ENCODE measurements around the gene SOAT2. TPM values are rescaled to one million over a fixed set of nuclear protein-coding genes. Genes with fewer than 3 reads are reported as not detected.

The SOAT2 gene
- total RNA-seq, 2 experiments from 2014 or later: 1.4 to 1.5 TPM

GRCh38 chr12:53067074-53067992, 36.0 kb upstream of the SOAT2 start:
- ChIA-PET POLR2A (interaction anchor here (1.1 to 8.4 kb wide), 5 partner anchors 12 to 121 kb away, joined by 3 to 45 read pairs (median 18); partner anchors contain the start of genes IGFBP6, SOAT2 and SPRYD3), CTCF (interaction anchor here (1.6 to 9.4 kb wide), 11 partner anchors 12 to 254 kb away, joined by 4 to 236 read pairs (median 8); partner anchors contain the start of genes AAAS, IGFBP6, SOAT2 and SPRYD3)
- Mint-ChIP-seq H3K27me3 (no peaks in the 10 kb centered on the region), H3K36me3 (ENCODE audit: low read depth) (peaks cover 43% of the 10 kb centered on the region), H3K4me1 (peaks cover 9% of the 10 kb centered on the region), H3K9me3 (no peaks in the 10 kb centered on the region), H3K4me3 (no peak overlapping the region), H3K27ac (no peak overlapping the region)
- no peak for DNase-seq

DNA sequence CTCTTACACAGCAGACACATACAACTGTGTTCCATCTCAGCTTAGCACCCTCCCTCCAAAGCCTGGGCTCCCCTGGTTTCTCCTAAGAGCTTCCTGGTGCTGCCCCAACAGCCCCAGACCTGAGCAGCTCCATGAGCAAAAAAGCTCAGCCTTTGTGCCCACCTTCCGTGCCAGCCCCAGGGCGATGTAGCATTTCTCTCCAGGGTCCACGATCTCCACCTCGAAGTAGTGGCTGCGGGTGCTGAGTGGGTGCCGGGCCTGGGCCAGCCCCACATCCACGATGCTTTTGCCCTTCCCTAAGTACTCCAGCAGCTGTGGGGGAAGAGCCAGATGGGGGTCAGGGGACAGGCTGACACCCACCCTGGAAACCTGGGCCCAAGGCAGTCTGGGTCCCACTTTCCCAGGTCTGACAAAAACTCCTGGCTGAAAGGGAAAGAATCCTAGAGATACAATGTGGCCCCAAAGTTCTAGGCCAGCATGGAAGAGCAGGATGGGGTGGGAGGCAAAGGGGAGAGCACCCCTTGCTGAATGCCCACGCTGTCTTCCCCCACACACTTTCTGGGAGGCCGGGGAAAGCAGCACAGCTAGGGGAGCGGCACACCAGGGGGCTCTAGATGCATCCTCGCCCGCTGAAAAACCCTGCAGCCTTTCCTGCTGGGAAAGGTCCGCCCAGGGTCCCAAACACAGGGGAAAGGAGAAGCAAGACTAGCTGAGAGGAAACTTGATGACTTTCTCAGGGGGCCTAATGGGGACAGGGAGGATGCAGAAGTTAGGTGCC, 35.1 kb upstream of the SOAT2 start:
- H3K27me3 Mint-ChIP-seq: no peaks in the 10 kb centered on the region
- CTCF ChIA-PET: interaction anchor here (1.7 to 9.4 kb wide), 5 partner anchors 11 to 253 kb away, joined by 4 to 236 read pairs (median 47); partner anchors contain the start of genes AAAS, IGFBP6, SOAT2 and SPRYD3
- peaks cover 48% of the 10 kb centered on the region for H3K36me3 Mint-ChIP-seq (ENCODE audit: low read depth)
- POLR2A ChIA-PET: interaction anchor here (4.5 to 8.4 kb wide), 2 partner anchors 12 to 30 kb away, joined by 25 to 45 read pairs; partner anchors contain the start of genes IGFBP6 and SPRYD3
- no peak overlapping the region for H3K4me3 Mint-ChIP-seq
- DNase-seq: no peak
- peaks cover 12% of the 10 kb centered on the region for H3K4me1 Mint-ChIP-seq
- H3K27ac Mint-ChIP-seq: no peak overlapping the region
- no peaks in the 10 kb centered on the region for H3K9me3 Mint-ChIP-seq

GRCh38 chr12:53068811-53069585, 34.3 kb upstream of the SOAT2 start:
- H3K9me3 Mint-ChIP-seq: no peaks in the 10 kb centered on the region
- H3K4me1 Mint-ChIP-seq: peaks cover 12% of the 10 kb centered on the region
- no peak overlapping the region for H3K27ac Mint-ChIP-seq
- no peak for DNase-seq
- peaks cover 49% of the 10 kb centered on the region for H3K36me3 Mint-ChIP-seq (ENCODE audit: low read depth)
- CTCF ChIA-PET: interaction anchor here (1.7 to 9.4 kb wide), 5 partner anchors 10 to 252 kb away, joined by 4 to 236 read pairs (median 47); partner anchors contain the start of genes AAAS, IGFBP6, SOAT2 and SPRYD3
- POLR2A ChIA-PET: interaction anchor here (1.2 to 8.4 kb wide), 2 partner anchors 10 to 29 kb away, joined by 6 to 45 read pairs; partner anchors contain the start of genes IGFBP6 and SPRYD3
- H3K27me3 Mint-ChIP-seq: no peaks in the 10 kb centered on the region
- no peak overlapping the region for H3K4me3 Mint-ChIP-seq

DNA sequence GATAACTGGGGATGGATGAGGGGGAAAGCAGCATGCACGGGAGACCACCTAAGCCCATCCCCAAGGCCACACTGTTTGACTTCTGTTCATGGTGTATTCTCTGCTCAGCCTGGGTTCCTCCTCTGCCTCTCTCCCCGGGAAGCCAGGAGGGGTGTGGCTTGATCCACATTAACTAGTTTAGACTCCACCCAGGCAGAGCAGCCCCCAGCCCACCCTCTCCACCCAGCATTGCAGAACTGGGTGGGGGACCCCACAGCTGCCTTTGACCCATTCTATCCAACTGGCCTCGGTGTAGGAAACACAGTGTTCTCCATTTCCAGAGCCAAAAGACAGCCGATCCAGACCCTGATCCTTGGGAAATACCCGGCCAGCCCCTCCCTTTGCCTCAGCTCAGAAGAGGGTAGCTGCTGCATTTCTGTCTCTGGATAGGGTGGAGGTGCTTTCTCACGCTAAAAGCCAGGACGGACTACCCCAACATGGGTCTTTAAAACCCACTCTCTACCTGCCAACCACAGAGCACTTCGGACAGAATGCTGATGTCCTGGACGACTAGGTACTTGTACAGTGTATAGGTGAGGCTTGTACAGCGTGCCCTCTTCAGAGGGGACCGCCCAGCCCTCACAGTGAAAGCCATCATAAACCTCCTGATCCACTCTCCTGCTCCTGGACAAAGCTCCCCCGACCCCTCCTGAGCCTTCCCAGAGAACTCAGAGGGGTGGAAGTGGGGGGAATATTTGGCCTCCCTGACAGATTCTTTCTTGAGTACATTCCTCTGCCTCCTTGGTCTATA, 33.5 kb upstream of the SOAT2 start:
- Mint-ChIP-seq H3K9me3 (no peaks in the 10 kb centered on the region), H3K4me3 (no peak overlapping the region), H3K27ac (no peak overlapping the region), H3K36me3 (ENCODE audit: low read depth) (peaks cover 52% of the 10 kb centered on the region), H3K4me1 (peaks cover 13% of the 10 kb centered on the region), H3K27me3 (no peaks in the 10 kb centered on the region)
- no peak for DNase-seq
- ChIA-PET CTCF (interaction anchor here (9.4 kb wide), 1 partner anchor 30 kb away, joined by 236 read pairs; the partner anchor contains the start of genes IGFBP6 and SOAT2), POLR2A (interaction anchor here (1.2 to 8.4 kb wide), 2 partner anchors 10 to 29 kb away, joined by 6 to 45 read pairs; partner anchors contain the start of genes IGFBP6 and SPRYD3)

DNA sequence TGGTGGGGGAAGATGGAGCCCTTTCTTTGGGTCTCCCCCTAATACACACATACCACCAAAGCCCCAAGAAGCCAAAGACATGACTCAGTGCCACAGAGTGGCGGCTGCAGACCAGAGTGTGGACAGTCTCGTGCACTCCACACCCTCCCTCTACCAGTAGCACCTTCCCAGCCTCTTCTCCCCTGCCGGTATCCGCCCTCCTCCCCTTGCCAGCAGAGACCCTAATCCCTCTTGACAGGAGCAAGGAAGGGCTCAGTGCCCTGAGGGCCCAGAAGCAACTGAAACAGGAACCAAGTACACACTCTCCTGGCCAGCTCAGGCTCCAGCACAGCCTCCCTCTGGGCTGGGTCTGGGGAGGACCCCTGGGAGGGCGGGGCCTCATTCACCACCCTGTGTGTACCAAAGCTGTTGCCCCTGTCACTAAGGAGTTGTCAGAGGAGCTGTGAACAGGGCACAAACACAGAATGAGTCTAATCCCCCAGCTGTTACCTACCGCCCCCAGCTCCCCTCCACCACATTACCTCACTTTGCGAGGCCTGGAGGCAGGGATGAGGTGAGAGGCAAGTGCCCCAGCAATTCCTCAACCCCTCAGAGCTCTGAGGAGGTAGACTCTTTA, 32.3 kb upstream of the SOAT2 start:
- Mint-ChIP-seq H3K27me3 (no peaks in the 10 kb centered on the region), H3K4me3 (no peak overlapping the region), H3K4me1 (peaks cover 11% of the 10 kb centered on the region), H3K9me3 (no peaks in the 10 kb centered on the region), H3K36me3 (ENCODE audit: low read depth) (peaks cover 52% of the 10 kb centered on the region), H3K27ac (no peak overlapping the region)
- ChIA-PET CTCF (interaction anchor here (0.6 to 2.4 kb wide), 2 partner anchors 28 to 48 kb away, joined by 3 to 7 read pairs; no protein-coding TSS in a partner anchor), POLR2A (interaction anchor here (1.7 kb wide), 1 partner anchor 32 kb away, joined by 5 read pairs; the partner anchor contains the start of gene SOAT2)
- no peak for DNase-seq

DNA sequence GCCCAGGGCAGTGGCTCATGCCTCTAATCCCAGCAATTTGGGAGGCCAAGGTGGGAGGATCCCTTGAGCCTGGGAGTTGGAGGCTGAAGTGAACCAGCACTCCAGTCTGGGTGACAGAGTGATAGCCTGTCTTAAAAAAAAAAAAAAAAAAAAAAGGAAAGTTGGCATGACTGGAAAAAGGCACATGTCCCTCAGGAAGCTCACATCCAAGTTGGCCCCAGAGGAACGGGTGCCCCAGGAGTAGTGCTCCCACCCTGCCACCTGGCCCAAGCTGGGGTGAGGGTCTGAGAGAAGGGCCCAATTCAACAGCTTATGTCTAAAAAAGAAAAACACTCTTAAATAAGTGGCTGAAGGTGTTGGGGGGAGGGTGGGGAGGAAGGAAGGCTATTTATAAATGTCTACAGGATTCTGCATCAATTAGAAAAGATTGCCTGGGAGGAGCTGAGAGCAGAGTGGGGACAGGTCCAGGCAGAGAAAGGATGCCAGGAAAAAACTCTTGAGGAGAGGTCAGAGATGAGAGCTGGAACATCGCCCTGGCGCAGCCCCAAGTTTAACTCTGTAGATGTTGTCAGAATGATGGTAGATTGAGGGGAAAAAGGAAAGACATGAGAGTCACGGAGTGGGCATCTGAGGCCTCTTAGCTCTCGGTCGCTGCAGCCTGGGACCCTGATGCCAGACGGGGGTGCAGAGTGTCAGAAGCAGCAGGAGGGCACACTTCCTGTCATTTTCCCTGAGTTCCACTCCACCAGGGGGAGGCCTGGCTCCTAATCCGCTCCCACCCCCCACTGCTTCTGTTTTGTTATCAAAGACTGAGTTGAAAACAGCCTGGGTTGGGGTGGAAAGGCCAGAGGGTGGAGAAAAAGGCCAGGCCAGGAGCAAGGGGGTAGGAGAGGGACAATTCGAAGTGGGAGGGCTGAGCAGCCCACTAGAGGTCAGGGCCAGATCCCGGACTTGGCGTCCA, 31.4 kb upstream of the SOAT2 start:
- Mint-ChIP-seq H3K4me3 (no peak overlapping the region), H3K27ac (no peak overlapping the region), H3K36me3 (ENCODE audit: low read depth) (peaks cover 50% of the 10 kb centered on the region), H3K9me3 (no peaks in the 10 kb centered on the region), H3K4me1 (peaks cover 5% of the 10 kb centered on the region), H3K27me3 (no peaks in the 10 kb centered on the region)
- POLR2A ChIA-PET: interaction anchor here (1.2 to 1.7 kb wide), 2 partner anchors 27 to 31 kb away, joined by 3 to 5 read pairs; partner anchors contain the start of gene SOAT2
- CTCF ChIA-PET: interaction anchor here (0.6 to 2.4 kb wide), 5 partner anchors 9 to 69 kb away, joined by 3 to 7 read pairs (median 3); no protein-coding TSS in a partner anchor
- no peak for DNase-seq

- POLR2A ChIA-PET: interaction anchor here (1.1 to 1.8 kb wide), 4 partner anchors 10 to 29 kb away, joined by 3 to 4 read pairs (median 3); partner anchors contain the start of genes IGFBP6 and SOAT2
- CTCF ChIA-PET: interaction anchor here (0.6 kb wide), 1 partner anchor 19 kb away, joined by 3 read pairs; no protein-coding TSS in a partner anchor
- Mint-ChIP-seq H3K9me3 (no peaks in the 10 kb centered on the region), H3K36me3 (ENCODE audit: low read depth) (peaks cover 54% of the 10 kb centered on the region), H3K27me3 (no peaks in the 10 kb centered on the region), H3K4me1 (peaks cover 23% of the 10 kb centered on the region), H3K4me3 (no peak overlapping the region), H3K27ac (no peak overlapping the region)
- DNase-seq: no peak
Observed at GRCh38 chr12:53073881-53074280, 29.4 kb upstream of the SOAT2 start.

DNA sequence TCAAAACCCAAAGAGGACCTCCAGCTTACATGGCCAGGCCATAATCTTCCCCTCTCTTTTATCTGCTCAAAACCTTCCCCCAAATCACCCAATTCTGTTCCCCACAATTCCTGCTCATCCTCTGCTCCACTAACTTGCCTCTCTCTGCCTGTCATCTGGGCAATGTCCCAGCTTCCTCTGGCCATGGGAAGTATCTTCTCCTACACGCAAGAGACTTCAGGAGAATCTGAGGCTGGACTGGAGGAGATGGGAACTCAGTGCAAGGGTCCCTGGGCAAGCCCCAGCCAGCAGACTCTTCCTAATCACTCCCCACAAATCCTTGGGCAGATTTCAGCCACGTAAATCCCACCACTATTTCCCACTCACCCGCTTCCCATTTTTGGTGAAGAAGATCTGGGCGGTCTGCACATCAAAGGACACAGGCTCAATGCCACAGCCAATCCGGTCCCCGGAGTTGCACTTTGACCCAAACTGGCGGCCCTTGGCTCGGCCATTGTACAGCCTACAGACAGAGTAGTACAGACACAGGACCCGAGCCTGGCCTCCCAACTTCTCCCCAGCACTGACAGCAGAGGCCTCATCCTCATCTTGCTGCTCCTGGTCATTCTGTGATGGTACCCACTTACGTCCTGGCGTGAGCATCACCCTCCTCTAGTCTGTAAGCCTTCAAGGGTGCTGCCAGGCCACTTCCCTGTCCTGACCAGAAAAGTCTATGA, 28.8 kb upstream of the SOAT2 start:
- Mint-ChIP-seq H3K36me3 (ENCODE audit: low read depth) (peaks cover 54% of the 10 kb centered on the region), H3K27me3 (no peaks in the 10 kb centered on the region), H3K27ac (no peak overlapping the region), H3K9me3 (no peaks in the 10 kb centered on the region), H3K4me1 (peaks cover 26% of the 10 kb centered on the region), H3K4me3 (no peak overlapping the region)
- ChIA-PET CTCF (no interaction called here), POLR2A (interaction anchor here (1.2 to 1.8 kb wide), 2 partner anchors 18 to 23 kb away, joined by 3 to 4 read pairs; partner anchors contain the start of gene IGFBP6)
- DNase-seq: no peak

DNA sequence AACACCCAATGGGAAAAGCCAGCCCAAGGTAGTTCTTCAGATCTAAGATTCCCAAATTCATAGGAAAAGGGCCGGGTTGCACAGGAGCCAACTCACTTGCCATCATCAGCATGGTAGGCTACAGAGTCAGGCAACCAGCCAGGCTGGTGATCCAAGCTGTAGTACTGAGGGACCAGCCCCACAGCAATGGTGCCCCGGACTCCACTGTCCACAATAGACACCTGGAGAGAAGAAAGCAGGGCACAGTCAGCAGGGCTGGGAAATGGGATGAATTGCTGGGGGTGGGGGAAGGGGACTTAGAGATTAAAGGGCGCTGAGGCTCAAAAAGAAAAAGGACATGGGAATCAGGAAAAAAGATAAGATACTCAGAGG, 28.3 kb upstream of the SOAT2 start:
- H3K9me3 Mint-ChIP-seq: no peaks in the 10 kb centered on the region
- peaks cover 54% of the 10 kb centered on the region for H3K36me3 Mint-ChIP-seq (ENCODE audit: low read depth)
- POLR2A ChIA-PET: interaction anchor here (1.3 kb wide), 1 partner anchor 24 kb away, joined by 3 read pairs; no protein-coding TSS in a partner anchor
- H3K4me3 Mint-ChIP-seq: no peak overlapping the region
- DNase-seq: no peak
- H3K27me3 Mint-ChIP-seq: no peaks in the 10 kb centered on the region
- H3K4me1 Mint-ChIP-seq: peaks cover 31% of the 10 kb centered on the region
- CTCF ChIA-PET: interaction anchor here (1.4 to 8.3 kb wide), 2 partner anchors 8 to 24 kb away, joined by 7 to 82 read pairs; no protein-coding TSS in a partner anchor
- no peak overlapping the region for H3K27ac Mint-ChIP-seq
